PC-9 (cell line): ENCODE results near the gene TPRN.

Source experiments
- CTCF ChIP-seq: fragments of 200-600 bp; sonication (generic); conservative IDR thresholded peaks from 2 replicates; pipeline ENCODE4 v1.6.1; 2017; ENCODE audit warnings: mixed run types, antibody characterized with exemption, mild to moderate bottlenecking, moderate library complexity
- EZH2 ChIP-seq: fragments of 200-600 bp; sonication (generic); IDR thresholded peaks from 2 replicates; pipeline ENCODE4 v1.8.0; 2017; ENCODE audit warnings: antibody characterized with exemption, low read depth

GRCh38 chr9:137183980-137184595 is 16.5 kb downstream of the TPRN start:
- TF ChIP-seq CTCF (no peak), EZH2 (no peak)
